HCT116 (cell line): ENCODE measurements around the gene OSBPL1A. TPM values are rescaled to one million over a fixed set of nuclear protein-coding genes. Genes with fewer than 3 reads are reported as not detected.

Experiments used
- ATAC-seq: fragments of 200-7000 bp; cut with Tn5 transposase; 2 replicates; pipeline ENCODE4 v1.9.1; 2020; ENCODE audit warnings: mild to moderate bottlenecking, moderate library complexity
- BruUV-seq: library from RNA; stranded (reverse); fragments of 400-500 nt; replicated peaks from 2 replicates; lab custom pipeline; 2021; lab: Mats Ljungman, UMichigan
- CTCF ChIA-PET: fragments of 300-600 bp; sonication (Branson Sonifier 250); formaldehyde crosslinking; loops from one replicate; lab custom pipeline; 2021; ENCODE audit warnings: antibody characterized with exemption; lab: Charles Lee
- POLR2A ChIA-PET: fragments of 300-600, 350-600 bp; sonication (Branson Sonifier 250); formaldehyde crosslinking; loops from one replicate; lab custom pipeline; 2021; ENCODE audit warnings: antibody characterized with exemption; lab: Charles Lee
- RAD21 ChIA-PET, 2 experiments: fragments of 300-600 bp; sonication (Branson Sonifier 250); formaldehyde crosslinking; loops; one replicate each; lab custom pipeline; 2023; ENCODE audit warnings: low total read pairs in 2 of 2; ENCODE audit not compliant: uncharacterized antibody in 2 of 2, unreplicated experiment in 2 of 2, low non-redundant PET in 1 of 2; lab: Charles Lee
- DNase-seq: peaks from one replicate; pipeline ENCODE4 v3.0.0-alpha.2; 2010; ENCODE audit warnings: low read depth, low spot score
- H2AFZ ChIP-seq: fragments of 200-600 bp; shearing (Covaris generic), sonication (generic); 2 replicates; pipeline ENCODE4 v1.6.1; 2017; ENCODE audit warnings: low read depth, mixed run types, mixed read lengths, antibody characterized with exemption, low read length; ENCODE audit not compliant: poor library complexity, severe bottlenecking
- H3K27ac ChIP-seq: 2 replicates; pipeline ENCODE4 v1.5.1; 2012; ENCODE audit warnings: low read depth, low read length
- H3K27me3 ChIP-seq: fragments of 200-600 bp; sonication (generic); 2 replicates; pipeline ENCODE4 v1.6.1; 2016; ENCODE audit warnings: mixed run types, low read length, mixed read lengths; ENCODE audit not compliant: insufficient read depth
- H3K36me3 ChIP-seq, 2 experiments: fragments of 200-500 bp in 1 of 2; fragments of 200-600 bp in 1 of 2; sonication (Bioruptor generic) in 1 of 2; sonication (generic) in 1 of 2; 2 replicates each; pipeline versions ENCODE4 v1.5.1 to v1.6.1; 2014 to 2016; ENCODE audit warnings: low read length in 2 of 2, inconsistent platforms in 1 of 2, mixed read lengths in 1 of 2, mixed run types in 1 of 2; ENCODE audit not compliant: insufficient read depth in 2 of 2, control insufficient read depth in 1 of 2
- H3K4me1 ChIP-seq, 2 experiments: fragments of 200-600 bp in 1 of 2; sonication (generic) in 1 of 2; 2 replicates each; pipeline versions ENCODE4 v1.5.1 to v1.6.1; 2012 to 2017; ENCODE audit warnings: low read length in 2 of 2, inconsistent platforms in 1 of 2, mild to moderate bottlenecking in 1 of 2, mixed read lengths in 1 of 2, mixed run types in 1 of 2, moderate library complexity in 1 of 2; ENCODE audit not compliant: insufficient read depth in 2 of 2, control insufficient read depth in 1 of 2
- H3K4me2 ChIP-seq: fragments of 200-600 bp; sonication (generic); 2 replicates; pipeline ENCODE4 v1.6.1; 2017; ENCODE audit warnings: mixed run types, low read length, mixed read lengths
- H3K4me3 ChIP-seq, 2 experiments: fragments of 200-600 bp in 1 of 2; sonication (generic) in 1 of 2; replicated peaks in 1 of 2; 2 replicates each; pipeline ENCODE4 v1.5.1; 2011 to 2016; ENCODE audit warnings: low read length in 2 of 2, control low read depth in 1 of 2, low read depth in 1 of 2, mild to moderate bottlenecking in 1 of 2, mixed read lengths in 1 of 2, mixed run types in 1 of 2
- H3K79me2 ChIP-seq: fragments of 200-600 bp; sonication (generic); 2 replicates; pipeline ENCODE4 v1.6.1; 2017; ENCODE audit warnings: mild to moderate bottlenecking, mixed run types, low read length, moderate library complexity, mixed read lengths; ENCODE audit not compliant: insufficient read depth
- H3K9ac ChIP-seq: fragments of 200-600 bp; sonication (generic); 2 replicates; pipeline ENCODE4 v1.6.1; 2016; ENCODE audit warnings: low read length, mixed read lengths
- H3K9me2 ChIP-seq: fragments of 200-600 bp; sonication (generic), shearing (Covaris generic); 2 replicates; pipeline ENCODE4 v1.6.1; 2017; ENCODE audit warnings: mixed run types, mild to moderate bottlenecking, moderate library complexity; ENCODE audit not compliant: insufficient read depth
- H3K9me3 ChIP-seq, 2 experiments: fragments of 200-500 bp in 1 of 2; fragments of 200-600 bp in 1 of 2; sonication (Bioruptor generic) in 1 of 2; sonication (generic) in 1 of 2; 2 replicates each; pipeline ENCODE4 v1.6.1; 2014 to 2017; ENCODE audit warnings: low read length in 2 of 2, mixed read lengths in 2 of 2, inconsistent platforms in 1 of 2, low read depth in 1 of 2, mild to moderate bottlenecking in 1 of 2, mixed run types in 1 of 2, moderate library complexity in 1 of 2; ENCODE audit not compliant: control insufficient read depth in 1 of 2, insufficient read depth in 1 of 2
- H4K20me1 ChIP-seq: fragments of 200-600 bp; sonication (generic), shearing (Covaris generic); 2 replicates; pipeline ENCODE4 v1.6.1; 2017; ENCODE audit warnings: mixed run types, mild to moderate bottlenecking, moderate library complexity; ENCODE audit not compliant: insufficient read depth
- CBX3 ChIP-seq: IDR thresholded peaks from 2 replicates; pipeline ENCODE4 v1.6.1; 2012; ENCODE audit warnings: low read depth
- CEBPB ChIP-seq: IDR thresholded peaks from 2 replicates; pipeline ENCODE4 v1.6.1; 2012; ENCODE audit warnings: low read depth
- CTCF ChIP-seq, 3 experiments: fragments of 200-600 bp in 1 of 3; sonication (generic) in 1 of 3; IDR thresholded peaks in 2 of 3; conservative IDR thresholded peaks in 1 of 3; 2 replicates each; pipeline ENCODE4 v1.5.1; 2012 to 2017; ENCODE audit warnings: low read depth in 2 of 3, low read length in 2 of 3, antibody characterized with exemption in 1 of 3, borderline replicate concordance in 1 of 3, control low read depth in 1 of 3, mild to moderate bottlenecking in 1 of 3, mixed read lengths in 1 of 3, mixed run types in 1 of 3, moderate library complexity in 1 of 3; ENCODE audit not compliant: insufficient read depth in 1 of 3
- POLR2AphosphoS5 ChIP-seq: IDR thresholded peaks from 2 replicates; pipeline ENCODE4 v1.6.1; 2011; ENCODE audit warnings: mild to moderate bottlenecking, low read depth, low read length, moderate library complexity
- REST ChIP-seq: IDR thresholded peaks from 2 replicates; pipeline ENCODE4 v1.6.1; 2012; ENCODE audit warnings: low read depth
- SIN3A ChIP-seq: IDR thresholded peaks from 2 replicates; pipeline ENCODE4 v1.6.1; 2012; ENCODE audit warnings: low read depth
- SP1 ChIP-seq: IDR thresholded peaks from 2 replicates; pipeline ENCODE4 v1.6.1; 2012; ENCODE audit warnings: low read depth
- SRF ChIP-seq: IDR thresholded peaks from 2 replicates; pipeline ENCODE4 v1.6.1; 2012; ENCODE audit warnings: low read depth
- TCF7L2 ChIP-seq: IDR thresholded peaks from 2 replicates; pipeline ENCODE4 v1.7.0; 2011; ENCODE audit warnings: borderline replicate concordance, inconsistent platforms; ENCODE audit not compliant: insufficient read depth, insufficient read length; ENCODE audit errors: extremely low read depth
- YY1 ChIP-seq: IDR thresholded peaks from 2 replicates; pipeline ENCODE4 v1.6.1; 2011; ENCODE audit warnings: low read length, low read depth, moderate library complexity, mild to moderate bottlenecking; ENCODE audit not compliant: insufficient replicate concordance; ENCODE audit errors: extremely low read depth
- ZBTB33 ChIP-seq: IDR thresholded peaks from 2 replicates; pipeline ENCODE4 v1.6.1; 2011; ENCODE audit warnings: mild to moderate bottlenecking, low read length, moderate library complexity; ENCODE audit not compliant: insufficient replicate concordance; ENCODE audit errors: extremely low read depth
- ZFX ChIP-seq: fragments of 450-650 bp; IDR thresholded peaks from 2 replicates; pipeline ENCODE4 v1.6.1; 2017
- intact Hi-C: fragments of 100-400 bp; cut with micrococcal nuclease; formaldehyde crosslinking; loops from 2 replicates; pipeline ENCODE4 v1.10.0; 2022
- total RNA-seq: library from RNA; stranded (reverse); gene quantifications from one replicate; pipeline ENCODE4 v1.2.1, GENCODE V29; 2021; ENCODE audit not compliant: unreplicated experiment
- TF ChIP-seq, protein P1 (sequence below): IDR thresholded peaks from 2 replicates; pipeline ENCODE4 v1.6.1; 2012

OSBPL1A gene
- total RNA-seq, 1 experiment from 2014 or later = 18.9 TPM

DNA sequence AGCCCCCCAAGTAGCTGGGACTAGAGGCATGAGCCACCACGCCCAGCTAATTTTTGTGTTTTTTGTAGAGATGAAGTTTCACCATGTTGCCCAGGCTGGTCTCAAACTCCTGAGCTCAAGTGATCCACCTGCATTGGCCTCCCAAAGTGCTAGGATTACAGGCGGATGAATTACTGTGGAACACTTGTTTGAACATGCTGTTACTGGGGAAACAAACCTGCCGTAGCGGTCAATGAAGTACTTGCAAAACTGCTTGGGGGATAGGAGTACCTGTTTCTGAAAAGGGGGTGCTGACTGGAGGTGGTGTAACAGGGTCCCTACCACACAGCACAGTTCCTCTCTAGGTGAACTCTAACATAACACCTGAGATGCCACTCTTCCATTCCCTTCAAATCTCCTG, 22.9 kb upstream of the OSBPL1A start (continued):
- TF ChIP-seq, protein P1, sequence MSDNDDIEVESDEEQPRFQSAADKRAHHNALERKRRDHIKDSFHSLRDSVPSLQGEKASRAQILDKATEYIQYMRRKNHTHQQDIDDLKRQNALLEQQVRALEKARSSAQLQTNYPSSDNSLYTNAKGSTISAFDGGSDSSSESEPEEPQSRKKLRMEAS = no peak
- no peak for TF ChIP-seq ZBTB33

DNA sequence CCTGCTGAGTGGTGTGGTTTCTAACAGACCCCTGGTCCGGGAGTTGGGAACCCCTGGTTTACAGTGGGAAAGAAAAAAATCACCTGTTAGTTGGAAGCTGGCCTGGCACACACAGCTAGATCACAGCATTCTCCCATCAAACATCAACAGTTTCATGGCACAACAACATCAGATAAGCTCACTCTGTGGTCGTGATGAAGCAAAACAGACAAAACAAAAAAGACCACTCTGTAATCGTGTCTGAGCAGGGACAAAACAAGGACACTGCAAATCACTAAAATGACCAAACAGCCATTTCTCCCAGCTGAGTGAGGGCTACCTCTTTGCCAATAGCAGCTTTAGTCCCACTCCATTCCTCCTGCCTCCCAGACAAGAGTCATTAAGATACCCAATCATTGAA, 19.9 kb upstream of the OSBPL1A start:
- Histone ChIP-seq H3K27me3 (no peaks in the 10 kb centered on the region), H3K9me3 (no peaks in the 10 kb centered on the region), H3K9me2 (no peaks in the 10 kb centered on the region), H3K79me2 (no peaks in the 10 kb centered on the region), H3K4me1 (no peaks in the 10 kb centered on the region), H3K4me2 (no peak overlapping the region), H4K20me1 (no peaks in the 10 kb centered on the region), H3K36me3 (no peaks in the 10 kb centered on the region), H2AFZ (no peak overlapping the region), H3K4me3 (no peak overlapping the region), H3K9ac (no peak overlapping the region), H3K27ac (no peak overlapping the region)
- intact Hi-C loops = no loop called here
- no TSS peak for BruUV-seq
- no peak for TF ChIP-seq SP1
- TF ChIP-seq SIN3A = no peak
- no peak for TF ChIP-seq SRF
- no peak for TF ChIP-seq CTCF (IDR thresholded peaks at IDR 0.05 in 2 of 3, conservative IDR thresholded peaks at IDR 0.05 in 1 of 3; ENCODE audit: borderline replicate concordance in 1 of 3, insufficient read depth in 1 of 3, low read depth in 2 of 3, low read length in 2 of 3)
- no peak for TF ChIP-seq POLR2AphosphoS5
- no peak for TF ChIP-seq ZBTB33
- TF ChIP-seq YY1 = no peak
- TF ChIP-seq, protein P1 = no peak
- no peak for TF ChIP-seq TCF7L2
- no peak for TF ChIP-seq CEBPB
- no peak for TF ChIP-seq REST
- TF ChIP-seq ZFX = no peak
- no peak for TF ChIP-seq CBX3
- ChIA-PET POLR2A (interaction anchor here (1.8 kb wide), 1 partner anchor 9 kb away, joined by 5 read pairs; the partner anchor contains the start of gene IMPACT), CTCF (interaction anchor here (1.2 kb wide), 1 partner anchor 58 kb away, joined by 3 read pairs; no protein-coding TSS in a partner anchor), RAD21 (no interaction called here)
- ATAC-seq (no peak), DNase-seq (no peak)
